OCI-LY1 (cell line): ENCODE measurements around the gene HNRNPLL.

ENCODE experiments used
- H2AFZ ChIP-seq: fragments of 200-600 bp; sonication (generic), shearing (Covaris generic); 2 replicates; pipeline ENCODE4 v1.6.0; 2014; ENCODE audit warnings: antibody characterized with exemption, mild to moderate bottlenecking, low read length
- H3F3A ChIP-seq: fragments of 200-600 bp; sonication (generic), shearing (Covaris generic); 2 replicates; pipeline ENCODE4 v1.6.0; 2014; ENCODE audit warnings: mild to moderate bottlenecking, antibody characterized with exemption, low read length, moderate library complexity; ENCODE audit not compliant: insufficient read depth
- H3K27ac ChIP-seq: fragments of 200-600 bp; sonication (generic); 2 replicates; pipeline ENCODE4 v1.5.1; 2014; ENCODE audit warnings: low read length, mixed run types, mild to moderate bottlenecking, low read depth; ENCODE audit not compliant: poor library complexity, severe bottlenecking
- H3K27me3 ChIP-seq: fragments of 200-600 bp; sonication (generic); 2 replicates; pipeline ENCODE4 v1.6.0; 2014; ENCODE audit warnings: antibody characterized with exemption, mild to moderate bottlenecking, low read length, moderate library complexity; ENCODE audit not compliant: insufficient read depth
- H3K36me3 ChIP-seq: fragments of 200-600 bp; sonication (generic); 2 replicates; pipeline ENCODE4 v1.6.1; 2014; ENCODE audit warnings: mild to moderate bottlenecking, antibody characterized with exemption, low read length, moderate library complexity, mixed read lengths; ENCODE audit not compliant: insufficient read depth
- H3K4me1 ChIP-seq: fragments of 200-600 bp; sonication (generic); 2 replicates; pipeline ENCODE4 v1.5.1; 2014; ENCODE audit warnings: mild to moderate bottlenecking, low read length, moderate library complexity; ENCODE audit not compliant: insufficient read depth, severe bottlenecking
- H3K4me2 ChIP-seq: fragments of 200-600 bp; sonication (generic), shearing (Covaris generic); 2 replicates; pipeline ENCODE4 v1.6.1; 2014; ENCODE audit warnings: low read length
- H3K4me3 ChIP-seq: fragments of 200-600 bp; sonication (generic); 2 replicates; pipeline ENCODE4 v1.5.1; 2014; ENCODE audit warnings: low read length, low read depth, mild to moderate bottlenecking, mixed read lengths; ENCODE audit not compliant: poor library complexity, severe bottlenecking
- H3K79me2 ChIP-seq: fragments of 200-600 bp; shearing (Covaris generic); 2 replicates; pipeline ENCODE4 v1.6.1; 2016; ENCODE audit warnings: mixed run types, low read length, mixed read lengths; ENCODE audit not compliant: insufficient read depth
- H3K9ac ChIP-seq: fragments of 200-600 bp; sonication (generic), shearing (Covaris generic); 2 replicates; pipeline ENCODE4 v1.6.1; 2014; ENCODE audit warnings: mild to moderate bottlenecking, low read length, mixed read lengths
- H3K9me2 ChIP-seq: fragments of 200-600 bp; sonication (generic), shearing (Covaris generic); 2 replicates; pipeline ENCODE4 v1.6.1; 2014; ENCODE audit warnings: low read depth, mild to moderate bottlenecking, low read length, mixed read lengths
- H3K9me3 ChIP-seq: fragments of 200-600 bp; shearing (Covaris generic); 2 replicates; pipeline ENCODE4 v1.6.1; 2014; ENCODE audit warnings: low read length, mixed read lengths
- H4K20me1 ChIP-seq: fragments of 200-600 bp; sonication (generic), shearing (Covaris generic); 2 replicates; pipeline ENCODE4 v1.6.0; 2016; ENCODE audit warnings: mild to moderate bottlenecking, low read length; ENCODE audit not compliant: insufficient read depth
- CTCF ChIP-seq: fragments of 200-600 bp; sonication (generic), shearing (Covaris generic); IDR thresholded peaks from 2 replicates; pipeline ENCODE4 v1.5.1; 2017; ENCODE audit warnings: mild to moderate bottlenecking, antibody characterized with exemption, low read length, moderate library complexity, mixed read lengths
- EZH2 ChIP-seq: fragments of 200-600 bp; sonication (generic), shearing (Covaris generic); IDR thresholded peaks from 2 replicates; pipeline ENCODE4 v1.8.0; 2017; ENCODE audit warnings: borderline replicate concordance, mixed run types, mild to moderate bottlenecking, antibody characterized with exemption, low read length, moderate library complexity, mixed read lengths

HNRNPLL gene

GRCh38 chr2:38626326-38627035 is 23.8 kb upstream of the HNRNPLL start:
- Histone ChIP-seq H4K20me1 (no peaks in the 10 kb centered on the region), H3K36me3 (no peaks in the 10 kb centered on the region), H3K4me3 (no peak overlapping the region), H3K9ac (no peak overlapping the region), H3K4me1 (peaks cover 10% of the 10 kb centered on the region), H3K9me2 (no peaks in the 10 kb centered on the region), H3F3A (no peaks in the 10 kb centered on the region), H3K79me2 (no peaks in the 10 kb centered on the region), H2AFZ (no peak overlapping the region), H3K9me3 (no peaks in the 10 kb centered on the region), H3K27me3 (no peaks in the 10 kb centered on the region), H3K4me2 (no peak overlapping the region), H3K27ac (no peak overlapping the region)
- TF ChIP-seq CTCF (no peak), EZH2 (no peak)

GRCh38 chr2:38622210-38622609 is 19.5 kb upstream of the HNRNPLL start:
- Histone ChIP-seq H2AFZ (no peak overlapping the region), H3K79me2 (no peaks in the 10 kb centered on the region), H3K27me3 (0 out of 2 replicates have a peak, but pooled peaks cover 3% of the 10 kb centered on the region), H4K20me1 (no peaks in the 10 kb centered on the region), H3K9me3 (no peaks in the 10 kb centered on the region), H3K4me3 (no peak overlapping the region), H3K9ac (no peak overlapping the region), H3K27ac (no peak overlapping the region), H3F3A (no peaks in the 10 kb centered on the region), H3K4me2 (no peak overlapping the region), H3K36me3 (no peaks in the 10 kb centered on the region), H3K4me1 (peaks cover 10% of the 10 kb centered on the region), H3K9me2 (no peaks in the 10 kb centered on the region)
- TF ChIP-seq EZH2: no peak
- TF ChIP-seq CTCF: no peak

GRCh38 chr2:38621018-38621417 is 18.3 kb upstream of the HNRNPLL start:
- no peak overlapping the region for H3K27ac ChIP-seq
- no peaks in the 10 kb centered on the region for H3K36me3 ChIP-seq
- no peaks in the 10 kb centered on the region for H3K79me2 ChIP-seq
- no peak overlapping the region for H3K9ac ChIP-seq
- H3F3A ChIP-seq: no peaks in the 10 kb centered on the region
- no peak overlapping the region for H2AFZ ChIP-seq
- peaks cover 10% of the 10 kb centered on the region for H3K4me1 ChIP-seq
- TF ChIP-seq EZH2: no peak
- no peak for TF ChIP-seq CTCF
- H3K9me2 ChIP-seq: no peaks in the 10 kb centered on the region
- no peaks in the 10 kb centered on the region for H4K20me1 ChIP-seq
- no peak overlapping the region for H3K4me2 ChIP-seq
- 0 out of 2 replicates have a peak, but pooled peaks cover 4% of the 10 kb centered on the region for H3K27me3 ChIP-seq
- H3K4me3 ChIP-seq: no peak overlapping the region
- H3K9me3 ChIP-seq: no peaks in the 10 kb centered on the region
